CD4-positive, alpha-beta T cell treated with Interleukin-15 for 1 hour (primary cell): ENCODE results near the gene PTPRN2.

Experiments
- DNase-seq: peaks from one replicate; pipeline ENCODE4 v3.0.0-alpha.2; 2020

Gene PTPRN2

DNA sequence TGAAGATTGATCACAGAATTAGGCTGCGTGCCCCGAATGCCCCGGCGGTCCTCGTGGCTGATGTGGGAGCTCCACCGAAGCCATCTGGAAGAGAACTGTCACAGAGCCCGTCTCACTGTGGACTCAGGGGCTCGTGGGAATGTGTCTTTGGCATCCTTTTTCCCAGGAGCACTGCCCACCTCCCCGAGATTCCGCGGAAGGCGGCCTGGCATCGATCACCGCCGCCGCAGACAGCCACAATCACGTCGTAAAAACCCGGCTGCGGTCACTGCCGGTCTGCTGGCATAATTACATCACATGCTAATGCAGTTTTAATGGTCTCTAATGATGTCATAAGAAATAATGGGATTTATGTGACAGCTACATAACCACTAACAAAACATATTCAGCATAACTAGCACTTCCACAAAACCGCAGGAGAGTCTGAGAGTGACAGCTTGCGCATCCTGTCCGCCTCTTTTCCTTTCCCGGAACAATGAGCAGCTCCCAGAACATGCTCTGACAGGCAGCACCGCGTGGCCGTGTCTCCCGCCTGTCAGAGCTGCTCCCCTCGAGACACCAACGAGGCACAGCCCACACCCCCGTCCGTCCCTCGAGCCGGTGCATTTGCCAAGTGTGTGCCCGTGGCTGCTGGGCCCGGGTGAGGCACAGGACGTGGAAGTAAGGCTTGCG lies 490.0 kb downstream of the PTPRN2 start:
- DNase-seq = no peak

DNA sequence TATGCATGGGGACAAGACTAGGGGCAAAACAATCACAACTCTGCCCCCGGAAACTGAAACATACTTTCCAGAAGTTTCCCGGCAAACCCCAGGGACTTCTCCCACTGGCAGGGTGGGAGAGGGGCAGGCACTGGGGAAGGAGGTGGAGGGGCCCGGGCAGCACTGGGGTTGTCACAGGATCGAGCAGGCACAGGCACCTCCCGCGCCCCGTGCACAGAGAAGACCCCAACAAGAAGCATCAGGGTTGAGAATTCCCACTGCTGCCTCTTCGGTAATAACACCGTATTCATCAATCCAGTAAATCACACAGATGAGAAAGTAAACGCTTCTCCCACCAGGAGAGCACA lies 490.5 kb downstream of the PTPRN2 start:
- DNase-seq = no peak

DNA sequence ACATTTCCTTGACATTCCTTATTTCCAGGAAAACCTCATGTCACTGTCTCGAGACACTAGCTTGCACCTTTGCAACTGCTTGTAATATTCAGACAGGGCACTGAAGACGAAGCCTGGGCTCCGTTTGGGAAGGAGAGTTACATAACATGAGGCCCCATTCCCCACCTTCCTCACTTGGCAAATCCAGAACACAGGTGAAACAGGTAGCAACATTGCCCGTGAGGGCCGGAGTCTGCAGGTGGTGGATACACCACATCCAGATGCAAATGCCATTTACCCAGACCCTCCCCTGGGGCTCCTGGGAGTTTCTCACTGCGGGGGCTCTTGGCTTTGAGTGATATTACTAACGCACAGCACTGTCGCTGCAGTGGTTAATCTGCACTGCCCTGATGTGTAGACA lies 491.0 kb downstream of the PTPRN2 start:
- no peak for DNase-seq

DNA sequence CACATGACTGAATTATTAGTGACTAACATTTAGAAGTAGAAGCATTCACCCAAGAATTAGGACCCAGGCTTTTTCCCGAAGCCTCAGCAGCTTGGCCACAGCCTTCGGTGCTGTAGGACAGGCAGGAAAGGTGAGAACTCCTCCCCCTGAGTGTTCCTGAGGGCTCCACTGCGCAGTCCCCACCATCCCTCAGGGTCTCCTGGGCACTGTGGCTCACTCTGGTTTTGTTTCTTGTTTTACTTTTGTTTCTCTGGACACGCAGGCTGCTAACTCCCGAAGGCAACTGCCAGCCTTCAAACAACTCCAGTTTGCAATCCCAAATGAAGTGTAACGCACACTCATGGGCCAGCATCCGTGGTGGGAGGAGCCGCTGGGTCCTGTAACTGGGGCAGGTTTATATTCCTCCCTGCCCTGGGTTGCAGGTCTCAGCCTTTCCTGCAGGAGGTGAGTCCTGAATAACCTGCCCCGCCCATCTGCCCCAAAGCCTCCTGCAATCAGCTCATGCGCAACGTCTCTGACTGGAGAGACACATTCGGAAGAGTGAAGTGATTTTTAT lies 492.9 kb downstream of the PTPRN2 start:
- no peak for DNase-seq

DNA sequence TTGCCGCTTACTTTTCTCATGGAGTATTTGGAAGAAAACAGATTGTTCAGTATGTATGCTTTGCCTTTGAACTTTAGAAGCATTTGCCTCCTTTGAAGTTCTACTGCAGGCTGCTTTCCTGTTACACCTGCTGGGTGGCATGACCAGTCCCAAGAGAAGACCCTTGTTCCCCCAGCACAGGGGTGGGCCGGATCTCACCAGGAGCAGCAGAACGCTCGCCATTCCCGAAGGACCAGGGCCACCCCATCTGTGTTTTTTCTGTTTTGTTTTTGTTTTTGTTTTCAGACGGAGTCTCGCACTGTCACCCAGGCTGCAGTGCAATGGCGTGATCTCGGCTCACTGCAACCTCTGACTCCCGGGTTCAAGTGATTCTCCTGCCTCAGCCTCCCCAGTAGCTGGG lies 493.6 kb downstream of the PTPRN2 start:
- DNase-seq = no peak

DNA sequence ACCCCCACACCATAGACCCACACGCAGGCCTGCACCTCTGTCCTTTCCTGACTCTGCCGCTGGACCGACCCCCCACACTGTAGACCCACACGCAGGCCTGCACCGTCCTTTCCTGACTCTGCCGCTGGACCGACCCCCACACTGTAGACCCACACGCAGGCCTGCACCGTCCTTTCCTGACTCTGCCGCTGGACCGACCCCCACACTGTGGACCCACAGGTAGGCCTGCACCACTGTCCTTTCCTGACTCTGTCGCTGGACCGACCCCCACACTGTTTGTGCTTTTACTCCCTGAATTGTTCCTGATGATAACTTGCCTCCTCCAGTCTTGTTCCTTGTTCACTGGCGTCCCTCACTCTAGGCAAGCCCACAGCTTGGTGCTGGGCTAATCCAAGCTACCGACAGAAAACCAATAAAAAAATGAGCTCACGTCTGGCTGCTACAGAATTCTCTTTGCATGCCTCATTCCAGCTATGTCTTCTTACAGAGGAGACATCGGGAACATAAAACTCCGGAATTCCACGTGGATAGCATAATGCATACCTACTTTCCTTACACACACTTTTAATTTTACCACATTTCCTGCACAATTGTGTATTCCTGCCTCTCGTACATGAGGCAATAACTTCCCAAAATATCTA lies 494.3 kb downstream of the PTPRN2 start:
- DNase-seq = no peak

DNA sequence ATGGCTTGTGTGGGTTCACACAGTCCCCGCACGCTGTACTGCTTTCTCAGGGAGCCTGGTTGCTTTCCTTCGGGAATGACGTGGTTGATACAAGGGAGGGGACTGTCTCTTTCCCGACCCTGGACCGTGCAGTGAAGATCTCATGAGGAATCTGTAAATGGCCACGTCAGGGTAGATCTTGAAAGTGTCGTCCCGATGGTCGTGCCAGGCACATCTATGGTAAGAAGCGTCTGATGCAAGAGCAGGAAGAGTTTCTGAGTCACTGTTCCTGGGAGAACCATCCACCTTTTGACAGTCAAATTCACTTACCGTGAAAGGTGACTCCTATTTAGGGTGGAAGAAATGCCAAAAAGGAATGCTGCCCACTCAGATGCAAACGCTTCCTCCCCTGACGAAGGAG lies 500.4 kb downstream of the PTPRN2 start:
- no peak for DNase-seq

DNA sequence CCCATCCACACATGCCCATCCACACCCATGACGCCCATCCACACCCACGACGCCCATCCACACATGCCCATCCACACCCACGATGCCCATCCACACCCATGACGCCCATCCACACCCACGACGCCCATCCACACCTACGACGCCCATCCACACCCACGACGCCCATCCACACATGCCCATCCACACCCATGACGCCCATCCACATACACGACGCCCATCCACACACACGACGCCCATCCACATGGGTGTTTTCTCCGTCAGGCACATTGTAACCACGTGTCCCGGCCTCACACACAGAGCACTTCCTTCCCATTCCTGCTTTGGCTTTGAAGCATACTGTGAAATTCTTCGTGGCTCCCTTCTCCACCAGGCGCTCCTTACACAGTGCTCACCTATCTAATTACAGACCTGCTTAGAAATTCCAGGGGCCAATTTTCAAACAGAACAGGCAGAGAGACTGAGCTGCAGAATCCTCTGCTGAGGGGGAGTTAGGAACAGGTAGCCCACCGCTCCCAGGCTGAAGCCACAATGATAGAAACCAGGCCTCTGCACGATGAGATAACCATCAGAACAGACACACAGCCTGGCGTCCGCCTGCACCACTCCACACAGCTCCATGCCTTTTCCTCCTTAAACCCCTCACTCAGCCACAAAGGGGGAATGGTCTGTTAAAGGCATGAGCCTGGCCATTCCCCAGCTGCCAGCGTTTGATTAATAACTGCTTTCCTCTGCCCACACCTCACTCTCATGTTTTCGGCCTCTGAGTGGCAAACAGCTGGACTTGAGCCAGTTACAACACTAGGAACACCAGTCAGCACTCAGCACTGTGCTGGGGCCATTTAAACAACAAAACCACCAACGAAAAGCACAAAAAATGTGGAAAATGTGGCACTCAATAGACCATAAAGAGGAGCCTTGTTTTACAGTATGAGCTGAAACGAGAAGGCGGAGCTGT lies 501.6 kb downstream of the PTPRN2 start:
- no peak for DNase-seq

DNA sequence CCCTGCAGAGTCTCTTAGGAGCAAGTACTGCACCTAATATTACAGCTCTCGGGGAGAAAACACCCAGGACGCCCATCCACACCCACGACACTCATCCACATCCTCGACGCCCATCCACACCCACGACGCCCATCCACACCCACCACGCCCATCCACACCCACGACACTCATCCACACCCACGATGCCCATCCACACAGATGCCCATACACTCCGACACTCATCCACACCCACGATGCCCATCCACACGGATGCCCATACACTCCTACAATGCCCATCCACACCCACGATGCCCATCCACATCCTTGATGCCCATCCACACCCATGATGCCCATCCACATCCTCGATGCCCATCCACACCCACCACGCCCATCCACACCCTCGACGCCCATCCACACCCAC lies 503.1 kb downstream of the PTPRN2 start:
- DNase-seq = no peak

DNA sequence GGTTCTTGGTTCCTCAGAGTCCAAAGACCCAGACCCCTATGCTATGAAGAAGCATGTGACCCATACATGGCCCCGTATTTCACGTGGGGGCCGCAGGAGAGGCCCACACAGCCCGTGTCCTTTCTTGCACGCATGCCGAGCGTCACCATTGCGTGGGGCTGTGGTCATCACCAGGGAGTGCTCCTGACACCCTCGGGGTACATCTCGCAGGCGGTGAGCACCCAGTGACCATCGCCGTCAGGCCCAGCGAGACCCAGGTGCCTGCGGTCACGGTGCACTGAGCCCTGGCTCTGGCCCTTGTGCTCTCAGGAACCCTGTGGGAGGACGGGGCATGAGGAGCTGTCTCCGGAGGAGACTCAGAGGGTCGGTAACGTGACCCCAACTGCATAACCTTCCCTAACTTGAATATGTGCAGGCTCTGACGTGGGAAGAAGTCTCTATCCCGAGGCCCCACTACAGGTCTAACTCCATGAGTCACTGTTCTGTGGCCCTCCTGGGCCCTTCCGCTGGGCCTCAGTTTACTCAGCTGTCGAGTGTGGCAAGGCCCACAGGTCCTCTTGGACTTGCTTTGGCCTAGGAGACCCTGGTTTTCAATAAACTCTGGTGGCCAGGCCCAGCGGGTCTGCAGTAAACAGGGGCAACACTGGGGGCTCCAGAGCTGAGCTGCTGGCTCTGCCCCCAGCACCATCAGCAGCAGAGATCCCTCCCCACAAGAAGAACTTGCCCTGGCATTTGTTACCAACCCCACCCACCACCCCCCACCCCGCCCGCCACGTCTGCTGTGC lies 503.9 kb downstream of the PTPRN2 start:
- no peak for DNase-seq

DNA sequence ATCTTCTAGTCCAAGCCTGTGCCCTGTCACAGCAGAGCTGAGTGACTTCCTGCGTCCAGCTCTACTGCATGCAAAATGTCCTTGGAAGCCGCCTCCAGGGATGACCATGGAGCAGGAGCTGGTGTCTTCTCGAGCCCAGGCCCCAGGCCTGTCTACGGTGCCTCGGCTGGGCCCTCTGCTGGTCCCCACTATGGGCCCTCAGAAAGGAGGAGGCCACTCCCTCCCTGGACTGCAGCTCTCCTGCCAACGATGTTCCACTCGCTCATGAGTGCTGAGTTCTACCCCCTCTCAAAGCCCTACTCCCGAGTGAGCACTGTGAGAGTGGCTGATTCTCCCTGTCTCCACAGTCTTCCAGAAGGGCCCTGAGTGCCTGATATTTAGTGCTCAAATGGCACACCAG lies 504.9 kb downstream of the PTPRN2 start:
- DNase-seq = no peak

DNA sequence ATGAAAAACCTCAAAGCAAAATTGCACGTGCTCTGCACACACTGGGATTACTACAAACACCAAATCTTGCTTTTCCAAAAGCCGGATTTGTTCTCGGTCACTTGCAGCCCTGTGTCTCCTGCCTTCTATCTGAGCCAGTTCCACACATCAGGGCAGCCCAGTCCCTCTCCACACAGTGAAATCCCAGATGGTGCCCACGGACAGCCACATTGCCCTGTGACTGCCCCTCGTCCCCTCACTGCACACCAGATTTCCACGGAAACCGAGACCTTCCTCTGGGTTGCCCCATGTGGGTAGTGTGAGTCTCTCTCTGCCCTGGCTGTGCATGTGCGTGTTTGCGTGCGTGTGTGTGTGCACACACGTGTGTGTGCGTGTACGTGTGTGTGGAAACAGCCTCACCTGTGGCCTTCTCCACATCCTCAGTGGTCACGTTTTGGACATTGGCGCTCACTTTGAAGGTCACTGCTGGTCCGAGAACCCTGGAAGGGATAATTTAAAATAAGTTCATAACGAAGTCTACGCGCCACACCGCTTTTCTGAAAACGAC lies 506.7 kb downstream of the PTPRN2 start:
- DNase-seq = no peak

DNA sequence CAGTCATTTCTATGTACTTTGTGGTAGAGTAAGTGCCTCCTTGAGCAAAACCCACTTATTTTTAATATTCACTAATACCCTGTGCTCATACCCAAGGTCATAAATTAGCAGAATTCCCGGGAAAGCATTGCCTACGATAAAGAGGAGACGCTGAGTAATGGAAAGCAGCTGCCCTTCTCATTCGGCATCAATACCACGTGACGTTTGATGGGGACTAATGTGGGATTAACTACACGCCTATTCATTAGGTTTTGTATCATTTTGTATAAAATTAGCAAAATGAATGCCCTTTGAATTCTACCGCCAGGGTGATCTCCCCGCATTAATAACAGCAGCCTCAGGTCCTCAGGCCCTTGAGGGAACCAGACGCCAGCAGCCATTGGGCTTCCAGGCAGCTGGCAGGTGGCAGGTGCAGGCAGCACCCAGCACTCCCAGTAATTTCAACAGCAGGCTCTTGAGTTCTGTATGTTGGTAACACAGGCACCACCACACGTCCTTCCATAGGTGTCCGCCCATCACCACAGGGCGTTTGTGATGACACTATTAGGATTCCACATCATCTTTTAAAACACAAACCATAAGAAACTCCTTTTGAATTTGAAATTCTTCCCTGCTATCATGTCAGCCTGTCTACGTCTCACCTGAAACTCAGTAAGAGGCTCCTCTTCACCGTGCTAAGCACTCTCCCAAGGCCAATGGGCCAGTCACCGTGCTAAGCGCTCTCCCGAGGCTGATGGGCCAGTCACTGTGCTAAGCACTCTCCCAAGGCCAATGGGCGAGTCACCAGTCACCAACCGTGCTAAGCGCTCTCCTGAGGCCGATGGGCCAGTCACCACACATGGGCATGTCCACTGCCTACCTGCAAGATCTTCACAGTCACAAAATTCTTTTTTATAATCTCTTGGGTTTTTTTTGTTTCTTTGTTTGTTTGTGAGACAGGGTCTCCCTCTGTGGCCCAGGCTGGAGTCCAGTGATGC lies 509.4 kb downstream of the PTPRN2 start:
- DNase-seq = no peak

DNA sequence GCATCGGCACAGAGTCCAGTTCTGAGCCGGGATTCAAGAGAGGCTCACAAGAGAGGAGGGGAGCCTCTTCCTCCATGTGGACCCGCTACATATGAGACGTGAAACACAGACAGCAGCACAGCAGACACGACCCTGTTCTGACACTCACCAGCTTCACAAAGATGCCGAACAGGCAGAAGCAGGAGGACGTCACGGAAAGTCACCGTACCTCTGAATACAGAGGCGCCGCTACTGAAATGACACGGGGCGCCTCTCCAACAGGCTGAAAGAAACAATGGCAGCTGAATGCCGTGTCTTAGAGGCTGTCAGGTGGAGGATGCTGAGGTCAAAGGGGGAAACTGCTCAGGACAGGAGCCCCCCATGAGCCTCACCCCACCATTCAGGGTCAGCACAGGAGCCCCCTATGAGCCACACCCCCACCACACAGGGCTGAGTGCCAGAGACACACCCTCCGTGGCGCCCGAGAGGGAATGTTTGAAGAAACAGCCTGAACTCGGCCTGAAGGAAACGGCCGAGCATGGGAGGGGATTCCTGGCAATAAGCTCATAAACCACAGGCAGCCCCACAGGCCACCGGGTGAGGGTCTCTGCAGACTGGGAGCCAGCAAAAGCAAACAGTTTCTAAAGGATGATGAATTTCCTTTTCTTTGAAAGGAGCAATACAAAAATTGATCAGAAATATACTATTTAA lies 510.3 kb downstream of the PTPRN2 start:
- no peak for DNase-seq

DNA sequence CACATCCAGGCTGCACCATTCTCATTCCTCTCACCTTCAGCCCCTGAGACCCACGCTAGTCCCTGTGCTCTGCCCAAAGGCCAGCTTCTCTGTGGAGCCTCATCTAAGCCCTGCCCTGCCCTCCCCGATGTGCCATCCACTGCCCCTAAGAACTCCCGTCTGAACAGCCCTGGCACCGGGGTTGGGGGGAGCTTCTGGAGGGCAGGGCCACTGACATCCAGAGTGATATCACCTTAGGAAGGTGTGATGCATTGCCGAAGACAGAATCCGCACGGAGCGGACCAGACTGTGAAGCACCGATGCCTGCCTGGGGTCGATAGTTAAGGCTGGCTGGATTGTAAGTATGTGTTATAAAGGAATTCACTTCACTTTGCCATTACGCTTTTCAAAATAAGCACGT lies 511.0 kb downstream of the PTPRN2 start:
- DNase-seq = no peak

DNA sequence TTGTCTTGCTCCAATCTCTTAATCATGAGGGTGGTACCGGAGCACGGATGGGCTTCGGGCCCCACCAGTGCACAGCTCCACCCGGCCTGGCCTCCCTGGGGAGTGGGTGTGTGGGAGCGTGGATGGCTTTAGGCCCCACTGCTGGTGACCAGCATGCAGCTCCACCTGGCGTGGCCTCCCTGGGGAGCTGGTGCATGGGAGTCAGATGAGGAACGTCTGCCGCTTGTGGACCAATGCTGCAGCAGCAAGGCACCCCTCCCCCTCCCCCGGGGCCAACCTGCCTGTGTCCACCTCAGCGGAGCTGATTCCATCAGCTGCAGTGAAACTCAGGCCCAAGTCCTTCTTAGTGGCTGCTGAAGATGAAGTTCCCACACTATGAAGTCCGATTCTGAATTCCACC lies 511.4 kb downstream of the PTPRN2 start:
- no peak for DNase-seq

DNA sequence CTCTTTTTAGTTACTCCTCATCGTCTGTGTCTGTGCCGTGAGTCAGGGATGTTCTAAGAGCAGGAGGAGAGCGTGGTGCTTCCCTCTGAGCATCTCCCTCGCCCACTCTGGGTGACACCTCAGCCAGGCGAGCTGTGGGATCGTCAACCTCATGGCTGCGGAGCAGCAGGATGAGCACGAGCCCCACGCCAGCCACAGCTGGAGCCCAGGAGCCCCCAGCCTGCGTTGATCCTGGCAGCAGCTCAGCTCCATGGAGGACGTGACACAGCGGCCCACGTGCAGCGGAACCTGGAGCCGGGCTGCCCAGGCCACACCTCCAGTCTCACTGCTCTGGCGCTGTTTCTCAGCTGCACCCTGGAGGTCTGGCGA lies 512.0 kb downstream of the PTPRN2 start:
- no peak for DNase-seq

DNA sequence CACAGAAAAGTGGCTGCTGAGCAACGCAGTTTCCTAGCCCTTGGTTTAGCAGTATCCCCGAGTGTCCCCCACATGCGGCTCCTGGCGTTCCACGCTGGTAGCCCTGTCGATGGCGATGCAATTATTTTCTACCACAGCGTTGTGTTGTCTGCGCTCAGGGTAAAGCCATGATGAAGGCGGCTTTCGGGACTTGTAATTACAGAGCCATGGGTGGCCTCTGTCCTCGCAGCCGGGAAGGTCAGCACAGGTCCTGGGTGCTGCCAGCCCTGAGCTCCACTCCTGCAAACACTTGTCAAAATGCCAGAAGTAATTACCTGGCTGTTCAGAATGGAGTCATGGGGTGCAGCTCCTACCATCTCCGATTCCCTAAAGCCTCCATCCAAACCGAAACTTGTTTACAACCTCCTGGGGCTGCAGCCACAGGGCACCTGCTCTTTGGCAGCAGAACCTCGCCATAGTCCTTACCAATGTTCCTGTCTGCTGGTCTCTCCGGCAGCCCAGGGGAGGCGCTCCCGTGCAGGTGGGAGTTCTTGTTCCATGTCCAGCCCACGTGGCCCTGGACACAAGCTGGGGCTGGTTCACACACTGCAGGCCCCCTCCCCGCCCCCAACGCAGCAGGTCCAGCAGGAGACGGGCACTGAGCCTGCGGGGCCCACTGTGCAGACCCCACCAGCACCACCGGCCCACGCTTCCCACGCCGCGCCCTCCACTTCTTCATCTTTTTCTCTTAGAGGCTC lies 512.6 kb downstream of the PTPRN2 start:
- no peak for DNase-seq

DNA sequence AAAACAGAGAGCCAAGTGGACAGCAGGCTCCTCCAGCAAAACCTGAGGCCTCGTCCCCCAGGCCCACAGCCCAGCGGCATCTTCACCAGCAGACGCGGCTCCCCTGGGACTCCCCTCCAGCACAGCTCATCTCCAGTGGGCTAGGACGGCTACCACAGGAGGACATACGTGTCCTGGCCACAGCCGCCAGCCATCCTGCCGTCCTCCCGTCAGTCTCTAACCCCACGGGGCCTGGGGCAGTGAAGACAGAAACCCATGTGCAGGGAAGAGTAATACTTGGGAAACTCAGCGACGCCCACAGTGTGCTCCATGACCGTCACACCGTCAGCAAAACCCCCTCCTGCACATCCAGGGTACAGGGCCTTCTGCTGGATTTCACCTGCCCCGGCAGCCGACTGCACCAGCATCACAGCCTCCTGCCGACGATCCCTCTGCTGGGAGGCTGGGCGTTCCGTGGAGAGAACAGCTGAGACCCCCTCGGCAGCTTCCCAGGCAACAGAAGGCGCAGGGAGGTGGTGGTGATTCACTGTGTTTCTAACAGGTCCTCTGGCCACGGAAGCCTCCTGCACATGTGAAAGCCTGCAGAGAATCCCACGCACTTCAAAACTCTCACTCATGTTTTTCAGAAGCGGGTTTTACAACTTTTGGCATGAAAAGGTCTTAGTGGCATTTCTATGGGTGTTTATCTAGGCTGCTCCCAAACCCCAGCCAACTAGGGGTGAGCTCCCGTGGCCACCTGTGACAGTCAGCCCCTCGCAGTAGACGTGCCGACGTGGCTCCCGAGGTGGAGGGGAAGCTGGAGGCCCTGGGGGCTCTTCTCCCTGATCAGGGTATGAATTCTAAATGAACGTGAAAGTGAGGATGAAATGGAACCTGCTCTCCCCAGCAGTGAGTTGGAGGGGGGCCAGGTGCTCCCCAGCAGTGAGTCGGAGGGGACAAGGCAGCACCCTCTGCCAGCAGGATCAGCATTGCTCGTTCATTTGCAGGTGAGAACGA lies 513.5 kb downstream of the PTPRN2 start:
- DNase-seq = no peak
